ENCODE measurements around the gene RNF115. TPM values are rescaled to one million over a fixed set of nuclear protein-coding genes. Genes with fewer than 3 reads are reported as not detected.

RNF115 gene
- total and polyA plus RNA-seq, 2 of the 8 experiments (the other 6 are each of a cell fraction or from before 2014, with no cell fraction given), result 4.7 to 10.8 TPM

GRCh38 chr1:145847827-145848226 lies 23.9 kb upstream of the RNF115 start (continued):
- TF ChIP-seq CHD7 (IDR thresholded peaks at IDR 0.05; ENCODE audit: insufficient replicate concordance, low read length) (no peak), EP300 (IDR thresholded peaks at IDR 0.05; ENCODE audit: borderline replicate concordance in 1 of 2, low read depth in 2 of 2, low read length in 2 of 2) (no peak), TCF12 (IDR thresholded peaks at IDR 0.05; ENCODE audit: low read depth, low read length) (no peak), CEBPB (IDR thresholded peaks at IDR 0.05; ENCODE audit: low read depth, low read length) (no peak), POLR2A (IDR thresholded peaks at IDR 0.05; ENCODE audit: control extremely low read depth in 1 of 2, low read depth in 2 of 2, low read length in 2 of 2) (no peak), SP2 (IDR thresholded peaks at IDR 0.05; ENCODE audit: low read length) (no peak), CHD2 (IDR thresholded peaks at IDR 0.05; ENCODE audit: low read length) (no peak), EZH2 (IDR thresholded peaks at IDR 0.05; ENCODE audit: low read depth, low read length, severe bottlenecking) (no peak), POU5F1 (IDR thresholded peaks at IDR 0.05; ENCODE audit: low read depth, low read length) (no peak), SIRT6 (IDR thresholded peaks at IDR 0.05; ENCODE audit: low read length) (no peak), HDAC2 (IDR thresholded peaks at IDR 0.05; ENCODE audit: borderline replicate concordance in 1 of 2, low read depth in 2 of 2, low read length in 2 of 2) (no peak), TBP (IDR thresholded peaks at IDR 0.05; ENCODE audit: low read depth, low read length) (no peak)

Measured in H1 (cell line).